HepG2 (cell line): ENCODE data around the gene STPG4. TPM values are rescaled to one million over a fixed set of nuclear protein-coding genes. Genes with fewer than 3 reads are reported as not detected.

Experiments used
- ATAC-seq: fragments of 200-7000 bp; cut with Tn5 transposase; 3 replicates; pipeline ENCODE4 v1.9.1; 2020; ENCODE audit warnings: mild to moderate bottlenecking, moderate library complexity
- BruUV-seq: library from RNA; stranded (reverse); fragments of 400-500 nt; replicated peaks from 2 replicates; lab custom pipeline; 2021; lab: Mats Ljungman, UMichigan
- CTCF ChIA-PET: fragments of 300-600 bp; formaldehyde crosslinking; extraction: SDS; loops from one replicate; lab custom pipeline; 2021; ENCODE audit warnings: low total read pairs, inconsistent platforms, low intra/inter-chr PET ratio; lab: Yijun Ruan, JAX
- POLR2A ChIA-PET: fragments of 350-600 bp; sonication (Branson Sonifier 250); formaldehyde crosslinking; loops from one replicate; lab custom pipeline; 2020; ENCODE audit warnings: antibody characterized with exemption, inconsistent platforms; lab: Yijun Ruan, JAX
- DNase-seq: peaks from one replicate; pipeline ENCODE4 v3.0.0-alpha.2; 2015; ENCODE audit warnings: low spot score
- FAIRE-seq: peaks from 3 replicates; lab custom pipeline; 2011; peaks lifted over from hg19 to GRCh38; lab: Jason Lieb, UNC
- H2AFZ ChIP-seq: one replicate; pipeline ENCODE4 v1.6.1; 2011; ENCODE audit warnings: low read length, inconsistent platforms
- H3K27ac ChIP-seq: fragments of 300-600 bp; 3 replicates; pipeline ENCODE4 v1.8.0; 2011; ENCODE audit warnings: mixed run types, mild to moderate bottlenecking, mixed read lengths, low read length, inconsistent platforms; ENCODE audit not compliant: insufficient read depth; ENCODE audit errors: extremely low read length
- H3K27me3 ChIP-seq, 2 experiments: fragments of 200-600 bp in 1 of 2; 2 replicates in 1 of 2; 3 replicates in 1 of 2; pipeline versions ENCODE4 v1.6.0 to v1.8.0; 2011; ENCODE audit warnings: low read length in 2 of 2, mild to moderate bottlenecking in 2 of 2, moderate library complexity in 2 of 2, inconsistent platforms in 1 of 2; ENCODE audit not compliant: insufficient read depth in 2 of 2, control insufficient read depth in 1 of 2
- H3K36me3 ChIP-seq, 2 experiments: fragments of 200-600 bp in 1 of 2; replicated peaks in 1 of 2; 2 replicates in 1 of 2; 3 replicates in 1 of 2; pipeline versions ENCODE4 v1.5.1 to v1.8.0; 2011; ENCODE audit warnings: low read length in 2 of 2, inconsistent platforms in 1 of 2; ENCODE audit not compliant: insufficient read depth in 2 of 2, control insufficient read depth in 1 of 2
- H3K4me1 ChIP-seq: 2 replicates; pipeline ENCODE4 v1.5.1; 2012; ENCODE audit warnings: low read length, inconsistent platforms; ENCODE audit not compliant: insufficient read depth
- H3K4me2 ChIP-seq: 2 replicates; pipeline ENCODE4 v1.6.0; 2011; ENCODE audit warnings: low read depth, low read length, inconsistent platforms
- H3K4me3 ChIP-seq, 3 experiments: fragments of 200-600 bp in 1 of 3; sonication (generic), shearing (Covaris generic) in 1 of 3; replicated peaks in 1 of 3; 2 replicates each; pipeline ENCODE4 v1.5.1; 2011 to 2016; ENCODE audit warnings: low read length in 3 of 3, inconsistent platforms in 2 of 3, low read depth in 2 of 3, mild to moderate bottlenecking in 2 of 3, control low read depth in 1 of 3, mixed read lengths in 1 of 3; ENCODE audit not compliant: insufficient read depth in 1 of 3
- H3K79me2 ChIP-seq: one replicate; pipeline ENCODE4 v1.6.1; 2011; ENCODE audit warnings: low read length, inconsistent platforms; ENCODE audit not compliant: insufficient read depth
- H3K9ac ChIP-seq: 2 replicates; pipeline ENCODE4 v1.6.0; 2011; ENCODE audit warnings: mild to moderate bottlenecking, low read depth, low read length, inconsistent platforms; ENCODE audit not compliant: insufficient read depth
- H3K9me3 ChIP-seq: 2 replicates; pipeline ENCODE4 v1.5.1; 2012; ENCODE audit warnings: mild to moderate bottlenecking, low read length
- H4K20me1 ChIP-seq: 2 replicates; pipeline ENCODE4 v1.6.0; 2011; ENCODE audit warnings: inconsistent platforms, mild to moderate bottlenecking, low read length, moderate library complexity; ENCODE audit not compliant: insufficient read depth
- FOXA3 ChIP-seq: IDR thresholded peaks from 2 replicates; pipeline ENCODE4 v1.6.1; 2016; ENCODE audit warnings: missing genetic modification reagents, missing compliant biosample characterization
- KLF12 ChIP-seq: sonication (generic); formaldehyde crosslinking; IDR thresholded peaks from 2 replicates; pipeline ENCODE4 v1.4.0; 2020; ENCODE audit warnings: missing genetic modification reagents, borderline replicate concordance
- KLF15 ChIP-seq: sonication (generic); formaldehyde crosslinking; IDR thresholded peaks from 2 replicates; pipeline ENCODE4 v1.8.1; 2023; ENCODE audit warnings: borderline replicate concordance, mild to moderate bottlenecking, inconsistent platforms, missing genetic modification reagents, mixed read lengths
- MATR3 ChIP-seq: sonication (generic); formaldehyde crosslinking; IDR thresholded peaks from 2 replicates; pipeline ENCODE4 v1.4.0; 2020; ENCODE audit warnings: missing genetic modification reagents
- NFYB ChIP-seq: sonication (generic); formaldehyde crosslinking; IDR thresholded peaks from 2 replicates; pipeline ENCODE4 v1.4.0; 2020; ENCODE audit warnings: missing genetic modification reagents
- RXRB ChIP-seq: IDR thresholded peaks from 2 replicates; pipeline ENCODE4 v1.6.1; 2016; ENCODE audit warnings: borderline replicate concordance, missing genetic modification reagents, missing compliant biosample characterization
- TARDBP ChIP-seq: sonication (generic); formaldehyde crosslinking; IDR thresholded peaks from 2 replicates; pipeline ENCODE4 v1.8.0; 2022; ENCODE audit warnings: mild to moderate bottlenecking, missing genetic modification reagents
- YEATS2 ChIP-seq: sonication (generic); formaldehyde crosslinking; IDR thresholded peaks from 2 replicates; pipeline ENCODE4 v1.4.0; 2020; ENCODE audit warnings: missing genetic modification reagents, borderline replicate concordance
- ZKSCAN5 ChIP-seq: sonication (generic); formaldehyde crosslinking; IDR thresholded peaks from 2 replicates; pipeline ENCODE4 v1.5.1; 2020; ENCODE audit warnings: mild to moderate bottlenecking, missing genetic modification reagents
- ZNF224 ChIP-seq: sonication (generic); formaldehyde crosslinking; IDR thresholded peaks from 2 replicates; pipeline ENCODE4 v1.5.0; 2020; ENCODE audit warnings: mild to moderate bottlenecking, missing genetic modification reagents
- ZNF564 ChIP-seq: sonication (generic); formaldehyde crosslinking; IDR thresholded peaks from 2 replicates; pipeline ENCODE4 v1.8.1; 2023; ENCODE audit warnings: mild to moderate bottlenecking, missing genetic modification reagents
- WGBS: methylation state at CpG from one replicate; pipeline ENCODE4 v1.1.6; 2017; ENCODE audit warnings: low lambda C conversion rate; 5-methylcytosine and 5-hydroxymethylcytosine counted together
- in situ Hi-C: cut with HindIII; loops from 2 replicates; pipeline ENCODE4 v1.10.0; 2017; ENCODE audit warnings: low pct_unique_long_range_greater_than_20kb; ENCODE audit not compliant: extremely low pct_ligation_motif_present
- intact Hi-C: fragments of 100-400 bp; cut with micrococcal nuclease; formaldehyde crosslinking; loops from one replicate; pipeline ENCODE4 v1.10.0; 2022; ENCODE audit not compliant: unreplicated experiment
- polyA plus RNA-seq, 8 experiments: library from polyadenylated mRNA; depleted of rRNA in 3 of 8; stranded (reverse) in 7 of 8; unstranded in 1 of 8; fragments of >200 nt; fragmentation: Illumina TruSeq in 4 of 8; extraction: Trizol in 4 of 8; gene quantifications; 2 replicates each; pipeline versions ENCODE4 v1.2.1 to v1.2.3, GENCODE V29; 2011 to 2016; ENCODE audit warnings: low read depth in 4 of 8, missing spikeins in 1 of 8, mixed read lengths in 1 of 8; ENCODE audit not compliant: insufficient read depth in 1 of 8
- total RNA-seq, 5 experiments: library from RNA; depleted of rRNA; stranded (reverse); fragments of >200 nt; fragmentation: Illumina TruSeq; extraction: Trizol; gene quantifications; 2 replicates each; pipeline ENCODE4 v1.2.3, GENCODE V29; 2016; ENCODE audit warnings: low read depth in 1 of 5

The STPG4 gene
- total and polyA plus RNA-seq, 2 of the 13 experiments (the other 11 are each of a cell fraction or from before 2014, with no cell fraction given): 0.11 to 0.15 TPM

DNA sequence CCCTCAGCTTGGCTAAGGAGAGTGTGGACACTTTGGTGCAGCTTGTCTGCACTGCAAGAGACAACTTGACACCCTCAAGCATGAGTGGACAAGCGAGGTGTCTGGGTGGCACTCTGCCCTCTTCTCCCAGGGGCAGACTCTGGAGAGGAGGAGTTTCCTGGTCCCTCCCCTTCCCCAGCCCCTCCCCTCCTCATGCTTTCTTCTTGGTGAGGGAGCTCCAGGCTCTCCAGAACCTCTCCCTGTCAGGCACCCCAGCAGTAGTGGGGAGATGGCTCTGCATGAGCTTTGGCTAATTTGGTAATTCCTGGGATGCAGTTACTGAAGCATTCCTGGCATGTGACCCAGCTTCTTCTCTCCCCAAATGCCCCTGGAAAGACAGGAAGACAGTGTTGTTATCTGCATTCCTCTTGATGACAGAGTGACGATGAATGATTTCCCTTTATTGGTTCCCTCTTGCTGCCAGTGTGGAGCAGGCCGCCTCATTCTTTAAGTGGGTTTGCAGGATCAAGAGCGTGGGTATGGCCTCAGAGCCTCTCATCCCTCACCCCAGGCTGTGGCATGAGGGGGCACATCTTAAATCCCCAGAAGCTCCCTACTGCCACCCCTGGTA, 89.2 kb downstream of the STPG4 start:
- Histone ChIP-seq H3K27me3 (no peaks in the 10 kb centered on the region), H2AFZ (no peak overlapping the region), H3K9me3 (no peaks in the 10 kb centered on the region), H3K9ac (no peak overlapping the region), H3K27ac (no peak overlapping the region), H3K4me1 (peaks cover 64% of the 10 kb centered on the region), H3K79me2 (no peaks in the 10 kb centered on the region), H4K20me1 (no peaks in the 10 kb centered on the region), H3K4me3 (no peak overlapping the region), H3K36me3 (peaks cover 12 to 33% of the 10 kb centered on the region in 2 experiments), H3K4me2 (no peak overlapping the region)
- FAIRE-seq: no peak
- WGBS: 95% methylated on average over 4 of the region's 4 CpGs
- in situ Hi-C loops (no loop called here), intact Hi-C loops (no loop called here)
- TF ChIP-seq KLF15 (no peak), RXRB (CRISPR knock-in tag) (no peak), ZNF564 (CRISPR knock-in tag) (no peak), YEATS2 (no peak), KLF12 (CRISPR knock-in tag) (no peak), NFYB (CRISPR knock-in tag) (no peak), ZNF224 (CRISPR knock-in tag) (no peak), ZKSCAN5 (CRISPR knock-in tag) (no peak), FOXA3 (CRISPR knock-in tag) (no peak), MATR3 (CRISPR knock-in tag) (no peak), TARDBP (CRISPR knock-in tag) (no peak)
- ATAC-seq: no peak
- CTCF ChIA-PET: no interaction called here
- BruUV-seq: no TSS peak
- POLR2A ChIA-PET: interaction anchor here (8.1 kb wide), 1 partner anchor 13 kb away, joined by 134 read pairs; no protein-coding TSS in a partner anchor
- DNase-seq: no peak
